T-helper 22 cell (primary cell): Measurements from ENCODE around the gene RAB24.
"Not testable (repeated sequence)": the region's sequence is repeated elsewhere in the genome, so short reads cannot be mapped to it uniquely, and the experiment has no call there.

Source experiments
- DNase-seq: peaks from one replicate; pipeline ENCODE4 v3.0.0-alpha.2; 2020; ENCODE audit warnings: low read depth

The RAB24 gene

DNA sequence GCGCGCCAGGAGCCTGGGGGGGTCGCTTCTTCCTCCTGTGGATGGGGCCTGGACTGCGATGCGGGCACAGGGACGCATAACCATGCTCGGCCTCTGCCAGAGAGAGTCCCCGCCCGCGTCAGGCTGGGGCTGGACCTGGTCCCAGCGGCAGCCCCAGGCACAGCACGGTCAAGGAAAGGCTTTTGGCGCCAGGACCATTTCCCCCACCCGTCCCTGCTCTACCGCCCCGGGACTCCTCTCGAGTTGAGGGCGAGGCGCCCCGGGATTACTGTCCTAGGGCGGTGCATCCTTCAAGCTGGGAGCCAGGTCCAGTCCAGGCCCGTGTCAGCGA is 7.8 kb upstream of the RAB24 start:
- DNase-seq = no peak

DNA sequence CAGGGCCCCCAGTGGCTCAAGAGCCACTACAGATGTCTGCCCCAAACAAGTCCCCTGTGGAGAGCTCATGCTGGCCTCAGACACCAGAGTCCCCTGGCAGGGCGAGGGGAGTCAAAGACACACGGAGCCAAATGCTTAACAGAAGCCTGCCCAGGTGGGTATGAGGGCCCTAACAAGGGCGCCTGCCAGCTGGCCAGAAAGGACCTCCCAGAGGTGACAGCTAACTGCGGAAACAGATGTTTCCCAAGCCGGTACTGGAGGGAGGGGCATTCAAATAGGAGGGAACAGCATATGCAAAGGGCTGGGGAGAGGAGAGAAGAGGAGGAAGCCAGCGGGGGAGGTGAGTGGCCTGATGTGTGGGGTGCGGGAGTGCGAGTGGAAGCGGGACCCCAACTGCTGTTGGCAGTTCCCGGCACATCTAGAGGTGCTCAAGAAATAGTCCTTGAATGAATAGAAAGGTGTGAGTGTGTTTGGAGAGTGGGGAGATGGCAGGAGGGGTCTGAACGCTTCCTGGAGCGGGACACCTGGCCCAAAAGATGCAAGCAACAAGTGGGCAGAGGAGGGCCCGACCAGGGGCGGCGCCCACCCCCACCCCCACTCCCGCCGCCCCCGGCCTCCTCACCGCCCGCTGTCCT is 7.4 kb upstream of the RAB24 start:
- no peak for DNase-seq

DNA sequence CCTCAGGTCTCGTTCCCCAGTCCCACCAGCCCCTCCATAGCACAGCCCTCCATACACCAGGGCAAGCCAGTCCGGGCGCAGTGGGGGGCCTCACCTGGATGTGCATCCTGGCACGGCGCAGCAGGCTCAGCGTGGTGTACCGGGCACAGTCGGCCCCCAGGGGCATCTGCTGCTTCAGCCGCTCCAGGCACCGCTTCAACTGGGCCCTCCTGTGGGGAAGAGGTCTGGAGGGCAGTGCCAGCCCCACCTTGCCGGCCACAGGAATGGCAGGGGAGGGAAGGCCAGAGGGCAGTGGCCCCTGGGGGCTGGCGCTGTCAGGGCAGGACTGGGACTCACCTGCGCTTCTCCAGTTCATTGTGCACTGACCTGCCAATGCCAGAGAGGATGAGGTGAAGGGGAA is 6.8 kb upstream of the RAB24 start:
- DNase-seq = no peak

GRCh38 chr5:177309351-177310191 is 6.1 kb upstream of the RAB24 start:
- DNase-seq = peak; percentile 47

DNA sequence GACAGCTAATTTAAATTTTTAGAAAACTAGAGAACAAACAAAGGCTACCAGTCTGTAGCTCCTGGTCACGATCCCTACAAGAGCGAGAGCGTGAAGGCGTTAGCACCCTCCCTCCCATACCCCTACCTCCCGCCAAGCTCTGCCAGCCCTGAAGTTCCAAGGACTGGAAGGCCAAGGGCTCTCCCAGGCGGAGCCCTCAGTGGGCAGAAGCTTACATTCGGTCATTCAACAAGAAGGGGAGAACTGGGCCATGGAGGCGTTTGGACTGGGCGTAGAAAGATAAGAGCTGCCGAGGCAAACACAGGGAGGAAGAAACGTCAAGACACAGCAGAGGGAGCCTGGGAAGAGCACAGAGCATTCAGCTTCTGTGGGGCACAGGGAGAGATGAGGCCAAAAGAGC is 5.2 kb upstream of the RAB24 start:
- no peak for DNase-seq

GRCh38 chr5:177307544-177308363 is 4.2 kb upstream of the RAB24 start:
- no peak for DNase-seq

DNA sequence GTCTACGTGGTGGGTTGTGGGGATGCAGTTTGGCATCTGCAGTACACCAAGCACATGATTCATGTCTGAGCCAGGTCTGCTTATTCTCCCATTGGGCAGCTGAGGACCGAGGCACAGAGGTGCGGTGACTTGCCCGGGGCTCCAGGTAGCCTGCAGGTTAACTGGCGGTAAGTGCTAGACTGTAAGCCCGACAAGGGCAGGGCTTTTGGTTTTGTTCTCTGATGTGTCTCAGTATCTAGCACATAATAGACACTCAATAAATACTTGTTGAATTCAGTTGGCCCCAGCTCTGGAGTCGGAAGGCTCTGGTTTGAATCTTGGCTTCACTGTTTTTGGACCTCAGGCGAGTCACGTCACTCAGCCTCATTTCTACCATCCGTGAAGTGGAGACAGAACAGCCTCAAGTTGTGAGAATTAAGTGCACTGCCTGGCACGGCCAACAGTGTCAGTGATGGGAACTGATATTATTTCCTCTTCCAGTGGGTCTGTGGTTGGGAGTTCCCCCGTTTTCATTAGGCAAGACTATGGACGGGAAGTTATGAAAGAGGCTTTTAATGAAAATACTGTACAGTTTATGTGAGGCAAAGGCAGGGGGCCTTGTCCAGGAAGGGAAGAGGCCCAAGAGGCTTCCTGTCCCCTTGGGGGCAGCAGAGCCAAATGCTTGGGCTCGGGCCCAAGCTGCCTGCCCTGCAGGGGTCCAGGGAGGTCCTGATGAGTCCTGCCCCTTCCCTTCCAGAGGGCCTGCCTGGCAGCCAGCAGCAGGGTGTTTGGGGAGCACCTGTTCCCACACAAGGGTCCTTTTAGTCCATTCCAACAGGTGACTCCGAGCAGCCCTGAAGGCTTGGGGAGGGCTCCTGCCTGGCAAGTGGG is 3.4 kb upstream of the RAB24 start:
- no peak for DNase-seq

GRCh38 chr5:177306103-177306640 is 2.7 kb upstream of the RAB24 start:
- DNase-seq = not testable (repeated sequence)

GRCh38 chr5:177304392-177305119 is 1.0 kb upstream of the RAB24 start:
- no peak for DNase-seq

DNA sequence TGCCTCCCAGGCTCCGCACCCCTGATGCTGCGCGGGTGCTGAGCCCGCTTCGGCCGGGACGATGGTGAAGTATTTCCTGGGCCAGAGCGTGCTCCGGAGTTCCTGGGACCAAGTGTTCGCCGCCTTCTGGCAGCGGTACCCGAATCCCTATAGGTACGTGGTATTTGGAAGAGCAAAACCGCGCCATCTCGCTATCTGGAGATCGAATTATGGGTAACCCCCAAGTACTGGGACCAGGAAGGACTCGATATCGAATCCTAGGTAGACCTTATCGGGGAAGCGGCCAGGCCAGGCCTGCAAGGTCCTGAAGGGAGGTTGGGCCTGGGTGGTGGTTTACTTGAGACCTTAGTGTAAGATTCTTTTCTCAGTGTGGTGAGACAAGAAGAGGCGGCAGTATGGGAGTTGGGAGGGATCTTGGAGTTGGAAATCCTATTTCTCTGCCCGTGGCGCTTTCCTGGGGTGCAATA is 439 bp upstream of the RAB24 start:
- no peak for DNase-seq

DNA sequence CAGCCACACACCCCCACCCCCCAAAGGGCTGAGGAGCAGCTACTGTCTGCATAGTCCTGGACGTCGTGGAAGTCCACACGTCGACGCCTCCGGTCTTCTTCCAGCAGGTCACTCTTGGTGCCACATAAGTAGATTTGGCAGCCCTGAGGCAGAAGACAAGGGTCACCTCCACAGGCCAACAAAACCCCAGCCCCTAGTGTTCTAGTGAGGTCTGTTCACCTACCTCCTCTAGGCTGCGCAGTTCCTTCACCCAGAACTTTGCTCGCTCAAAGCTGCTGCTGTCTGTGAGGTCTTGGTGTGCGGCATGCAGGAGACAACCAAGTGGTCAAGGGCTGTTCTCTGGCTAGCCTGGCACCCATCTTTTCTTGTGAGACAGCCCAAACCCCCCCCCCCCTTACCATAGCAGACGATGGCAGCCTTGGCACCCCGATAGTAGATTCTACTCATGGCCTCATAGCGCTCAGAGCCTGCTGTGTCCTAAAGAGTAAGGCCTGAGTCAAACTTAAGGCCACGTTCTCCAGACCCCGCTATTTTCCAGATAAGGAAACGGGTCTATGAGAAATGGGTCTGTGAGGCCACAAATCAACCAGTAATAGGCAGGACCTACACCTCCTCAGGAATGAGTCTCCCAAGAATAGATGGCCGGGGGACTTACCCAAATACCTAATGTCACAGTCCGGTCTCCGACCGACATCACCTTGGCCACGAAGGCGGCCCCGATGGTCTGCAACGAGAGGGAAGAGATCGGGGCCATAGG is 987 bp downstream of the RAB24 start:
- no peak for DNase-seq

- DNase-seq = no peak
Measured at GRCh38 chr5:177301503-177302165, 1.9 kb downstream of the RAB24 start.

GRCh38 chr5:177300951-177301350 is 2.6 kb downstream of the RAB24 start:
- no peak for DNase-seq

- DNase-seq = peak; percentile 36
Measured at GRCh38 chr5:177300236-177300880, 3.2 kb downstream of the RAB24 start.

DNA sequence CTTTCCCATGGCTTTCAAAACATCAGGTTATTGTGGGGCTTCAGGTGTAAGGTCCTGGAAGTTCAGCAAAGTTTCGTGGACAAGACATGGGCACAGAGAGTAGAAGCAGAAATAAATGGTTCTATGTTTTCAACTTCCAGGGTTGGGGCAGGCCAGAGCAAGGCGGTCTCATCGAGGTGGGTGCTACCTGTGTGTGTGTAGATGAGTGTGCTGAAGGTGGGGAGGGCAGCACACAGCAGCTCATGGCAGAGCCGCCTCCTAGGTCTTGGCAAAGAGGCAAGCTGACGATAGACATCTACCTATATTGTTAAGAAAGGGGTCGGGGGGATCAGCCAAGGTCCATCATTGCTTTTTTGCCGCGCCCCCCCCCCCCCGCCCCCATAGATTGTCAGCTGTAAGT is 3.8 kb downstream of the RAB24 start:
- DNase-seq = no peak

GRCh38 chr5:177297922-177298321 is 5.6 kb downstream of the RAB24 start:
- DNase-seq = no peak

- no peak for DNase-seq
Measured at GRCh38 chr5:177296581-177296980, 6.9 kb downstream of the RAB24 start.

- DNase-seq = no peak
Measured at GRCh38 chr5:177295924-177296323, 7.6 kb downstream of the RAB24 start.

DNA sequence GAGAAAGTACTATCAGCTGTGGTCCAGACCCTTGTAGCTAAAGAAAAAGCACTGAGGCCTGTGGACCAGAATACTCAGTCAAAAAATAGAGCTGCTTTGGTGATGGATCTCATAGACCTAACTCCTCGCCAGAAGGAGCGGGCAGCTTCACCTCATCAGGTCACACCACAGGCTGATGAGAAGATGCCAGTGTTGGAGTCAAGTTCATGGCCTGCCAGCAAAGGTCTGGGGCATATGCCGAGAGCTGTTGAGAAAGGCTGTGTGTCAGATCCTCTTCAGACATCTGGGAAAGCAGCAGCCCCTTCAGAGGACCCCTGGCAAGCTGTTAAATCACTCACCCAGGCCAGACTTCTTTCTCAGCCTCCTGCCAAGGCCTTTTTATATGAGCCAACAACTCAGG is 8.9 kb downstream of the RAB24 start:
- DNase-seq = no peak
